Kidney tubule cell (primary cell): Measurements from ENCODE around the gene MAP2.
"Not testable (repeated sequence)": the region's sequence is repeated elsewhere in the genome, so short reads cannot be mapped to it uniquely, and the experiment has no call there.

Experiments
- DNase-seq: peaks from one replicate; pipeline ENCODE4 v3.0.0-alpha.2; 2018; ENCODE audit warnings: low spot score

Gene MAP2

DNA sequence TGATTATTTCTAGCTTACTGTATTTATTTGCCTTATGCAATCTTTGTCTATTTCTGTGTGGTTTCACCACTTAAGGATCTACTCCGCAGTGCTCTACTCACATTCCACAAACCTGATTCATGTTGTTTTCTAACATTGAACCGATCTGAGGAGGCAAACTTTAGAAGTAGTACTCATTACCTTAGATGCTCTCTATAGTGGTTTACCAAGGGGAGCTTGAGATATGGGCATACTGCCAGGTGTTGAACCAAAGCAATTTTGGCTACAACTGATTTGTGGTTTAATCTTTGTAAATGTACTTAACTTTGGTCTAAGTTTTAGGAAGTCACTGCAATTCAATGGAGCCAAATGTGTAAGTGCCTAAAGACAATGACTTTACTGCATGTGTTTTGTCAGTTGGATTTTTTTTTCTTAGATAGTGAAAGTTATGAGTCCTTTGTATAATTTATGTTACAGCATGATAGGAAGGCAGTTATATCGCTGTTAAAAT, 50.1 kb downstream of the MAP2 start:
- peak; percentile 86 for DNase-seq

DNA sequence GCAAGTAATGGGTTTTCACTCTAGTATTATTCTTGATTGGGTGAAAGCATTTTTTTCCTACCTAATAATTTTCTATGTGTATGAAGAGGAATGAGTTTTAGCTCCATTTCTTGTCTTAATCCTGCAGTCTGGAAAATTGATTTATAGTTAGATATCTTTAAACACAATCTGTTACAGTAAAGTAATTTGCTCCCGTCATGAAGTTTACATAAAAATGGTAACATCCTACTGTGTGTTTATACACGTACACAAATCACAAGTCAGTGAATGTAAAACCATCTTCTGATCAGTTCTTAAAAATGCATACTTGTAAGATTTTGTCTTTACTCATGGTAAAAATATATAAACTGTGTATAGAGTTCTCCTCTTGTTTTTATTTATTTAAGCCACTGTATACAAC, 51.1 kb downstream of the MAP2 start:
- DNase-seq: no peak

DNA sequence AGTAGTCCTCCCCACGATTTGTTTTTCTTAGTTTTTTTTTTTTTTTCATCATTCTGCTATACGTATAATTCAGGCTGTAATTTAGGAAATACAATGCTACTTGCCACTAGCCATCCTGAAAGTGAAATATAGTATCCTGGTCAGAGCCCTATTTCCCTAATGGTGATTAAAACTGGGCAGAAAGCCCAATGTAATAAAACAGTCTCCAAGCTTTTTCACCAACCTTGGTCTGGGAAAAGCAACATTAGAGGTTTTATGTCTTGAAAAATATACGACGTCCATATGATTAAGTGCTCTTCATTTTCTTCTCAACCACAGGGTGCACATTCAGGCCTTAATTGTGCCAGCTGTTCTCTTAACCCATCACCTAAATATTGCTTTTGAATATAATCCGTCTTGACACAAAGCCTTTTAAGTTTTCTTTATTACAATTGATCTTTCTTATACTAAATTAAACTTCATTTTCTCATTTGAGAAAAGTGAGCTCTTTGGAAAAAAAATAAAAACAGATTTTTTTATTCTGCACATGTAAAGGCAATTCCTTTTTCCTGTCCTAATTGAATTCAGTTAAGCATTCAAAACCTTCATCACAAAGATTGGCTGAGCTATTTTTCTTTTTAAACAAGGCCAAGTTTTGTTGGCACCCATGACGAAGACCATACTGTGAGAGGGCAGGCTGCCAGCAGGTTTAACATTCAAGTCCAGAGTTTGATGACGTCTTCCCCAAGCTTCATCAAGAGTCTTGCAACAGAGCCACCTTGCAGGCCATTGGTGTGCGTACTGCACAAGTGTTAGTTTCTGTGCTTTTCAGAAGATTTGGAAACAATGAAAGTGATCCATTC, 52.7 kb downstream of the MAP2 start:
- peak; percentile 26 for DNase-seq

DNA sequence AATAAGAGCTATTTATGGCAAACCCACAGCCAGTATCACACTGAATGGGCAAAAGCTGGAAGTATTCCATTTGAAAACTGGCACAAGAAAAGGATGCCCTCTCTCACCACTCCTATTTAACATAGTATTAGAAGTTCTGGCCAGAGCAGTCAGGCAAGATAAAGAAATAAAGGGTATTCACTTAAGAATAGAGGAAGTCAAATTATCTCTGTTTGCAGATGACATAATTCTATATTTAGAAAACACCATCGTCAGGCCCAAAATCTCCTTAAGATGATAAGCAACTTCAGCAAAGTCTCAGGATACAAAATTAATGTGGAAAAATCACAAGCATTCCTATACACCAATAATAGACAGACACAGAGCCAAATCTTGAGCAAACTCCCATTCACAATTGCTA, 68.4 kb downstream of the MAP2 start:
- DNase-seq: not testable (repeated sequence)

DNA sequence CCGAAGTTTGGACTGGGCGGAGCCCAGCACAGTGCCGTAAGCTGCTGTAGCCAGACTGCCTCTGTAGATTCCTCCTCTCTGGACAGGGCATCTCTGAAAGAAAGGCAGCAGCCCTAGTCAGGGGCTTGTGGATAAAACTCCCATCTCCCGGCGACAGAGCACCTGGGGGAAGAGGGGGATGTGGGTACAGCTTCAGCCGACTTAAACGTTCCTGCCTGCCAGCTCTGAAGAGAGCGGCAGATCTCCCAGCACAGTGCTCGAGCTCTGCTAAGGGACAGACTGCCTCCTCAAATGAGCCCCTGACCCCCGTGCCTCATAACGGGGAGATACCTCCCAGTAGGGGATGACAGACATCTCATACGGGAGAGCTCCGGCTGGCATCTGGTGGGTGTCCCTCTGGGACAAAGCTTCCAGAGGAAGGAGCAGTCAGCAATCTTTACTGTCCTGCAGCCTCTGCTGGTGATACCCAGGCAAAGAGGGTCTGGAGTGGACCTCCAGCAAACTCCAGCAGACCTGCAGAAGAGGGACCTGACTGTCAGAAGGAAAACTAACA, 71.3 kb downstream of the MAP2 start:
- DNase-seq: not testable (repeated sequence)

DNA sequence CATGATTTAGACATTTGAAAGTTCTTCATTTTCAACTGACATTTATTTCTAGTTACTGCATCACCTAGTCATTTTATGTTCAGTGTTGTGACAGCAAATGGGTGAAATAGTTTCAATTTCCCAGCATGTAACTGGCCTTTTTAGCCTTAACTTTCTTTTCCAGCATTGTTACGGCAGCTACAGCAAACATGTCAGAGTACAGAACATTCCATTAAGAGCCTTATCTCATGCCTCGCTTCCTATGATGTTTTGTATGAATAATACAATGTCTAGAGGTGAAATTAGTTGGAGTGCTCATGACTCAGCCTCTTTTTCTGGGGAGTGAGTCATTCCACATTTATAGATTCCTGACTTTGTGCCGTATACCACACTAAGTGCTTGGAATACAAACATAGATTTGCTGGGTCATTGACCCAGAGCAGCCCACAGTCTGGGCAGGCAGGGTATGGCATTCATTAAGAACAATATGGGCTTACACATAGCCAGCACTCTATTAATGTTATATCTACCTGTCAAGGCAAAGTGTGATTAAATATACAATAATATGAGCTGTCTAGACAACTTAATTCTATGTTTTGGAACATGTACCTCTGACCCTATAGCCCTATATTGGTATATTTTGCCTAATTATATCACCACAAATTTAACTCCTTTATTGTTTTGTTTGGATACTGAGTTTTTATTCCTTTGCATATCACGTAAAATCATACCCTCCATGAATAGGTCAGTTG, 72.2 kb downstream of the MAP2 start:
- peak; percentile 98 for DNase-seq

DNA sequence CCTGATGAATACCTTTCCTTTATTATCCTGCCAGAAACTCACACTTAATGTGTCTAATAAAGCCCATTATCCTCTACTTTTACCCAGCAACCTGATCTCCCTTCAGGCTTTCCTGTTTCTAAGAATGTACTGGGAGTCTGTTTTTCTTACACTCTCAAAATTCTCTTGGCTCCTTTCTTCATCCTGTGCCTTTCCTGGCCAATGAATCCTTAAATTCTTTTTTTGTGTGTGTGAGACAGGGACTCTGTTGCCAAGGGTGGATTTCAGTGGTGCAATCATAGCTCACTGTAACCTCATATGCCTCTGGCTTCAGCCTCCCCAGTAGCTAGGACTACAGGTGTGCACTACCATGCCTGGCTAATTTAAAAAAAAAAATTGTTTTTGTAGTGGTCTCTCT, 72.7 kb downstream of the MAP2 start:
- DNase-seq: peak; percentile 28

DNA sequence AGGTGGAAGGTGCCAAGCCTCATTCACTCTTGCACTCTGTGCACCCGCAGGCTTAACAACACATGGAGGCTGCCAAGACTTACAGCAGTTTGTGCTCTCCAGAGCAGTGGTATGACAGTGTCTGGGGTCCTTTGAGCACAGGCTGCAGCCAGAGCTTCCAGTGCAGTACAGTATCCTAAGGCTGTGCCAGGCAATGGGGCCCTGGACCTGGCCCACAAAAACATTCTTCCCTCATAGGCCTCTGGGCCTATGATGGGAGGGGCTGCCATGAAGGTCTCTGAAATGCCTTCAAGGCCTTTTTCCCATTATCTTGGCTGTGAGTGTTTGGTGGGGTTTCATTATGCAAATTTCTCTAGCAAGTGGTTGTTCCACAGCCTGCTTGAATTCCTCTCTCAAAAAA, 74.8 kb downstream of the MAP2 start:
- DNase-seq: no peak

DNA sequence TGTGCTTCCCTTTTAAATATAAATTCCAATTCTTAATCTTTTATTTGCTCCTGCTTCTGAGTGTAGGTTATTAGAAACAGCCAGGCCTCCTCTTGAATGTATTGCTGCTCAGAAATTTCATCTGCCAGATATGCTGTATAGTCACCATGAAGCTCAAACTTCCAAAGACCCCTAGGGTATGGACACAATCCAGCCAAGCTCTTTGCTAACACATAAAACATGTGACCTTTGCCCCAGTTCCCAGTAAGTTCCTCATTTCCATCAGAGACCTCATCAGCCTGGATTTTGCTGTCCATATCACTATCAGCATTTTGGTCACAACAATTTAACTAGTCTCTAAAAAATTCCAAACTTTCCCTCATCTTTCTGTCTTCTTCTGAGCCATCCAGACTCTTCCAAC, 75.2 kb downstream of the MAP2 start:
- peak; percentile 33 for DNase-seq

DNA sequence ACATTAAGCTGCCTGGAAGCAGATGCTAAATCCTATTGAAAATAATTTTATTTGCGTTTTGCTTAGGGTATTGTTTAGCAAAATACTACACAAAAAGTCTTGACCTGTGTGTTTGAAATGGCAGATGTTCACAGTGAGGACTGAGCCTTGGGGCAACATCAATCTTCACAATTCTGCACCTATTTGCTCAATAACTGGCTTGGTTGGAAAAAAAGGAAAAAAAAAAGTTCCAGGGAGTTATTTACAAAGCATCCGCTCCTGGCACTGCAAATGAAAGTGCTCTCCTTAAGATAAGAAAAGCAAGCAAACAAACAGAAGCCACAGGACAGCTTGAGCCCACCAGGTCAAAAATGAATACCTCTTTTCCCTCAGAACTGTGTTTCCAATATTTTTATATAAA, 77.7 kb downstream of the MAP2 start:
- DNase-seq: no peak

DNA sequence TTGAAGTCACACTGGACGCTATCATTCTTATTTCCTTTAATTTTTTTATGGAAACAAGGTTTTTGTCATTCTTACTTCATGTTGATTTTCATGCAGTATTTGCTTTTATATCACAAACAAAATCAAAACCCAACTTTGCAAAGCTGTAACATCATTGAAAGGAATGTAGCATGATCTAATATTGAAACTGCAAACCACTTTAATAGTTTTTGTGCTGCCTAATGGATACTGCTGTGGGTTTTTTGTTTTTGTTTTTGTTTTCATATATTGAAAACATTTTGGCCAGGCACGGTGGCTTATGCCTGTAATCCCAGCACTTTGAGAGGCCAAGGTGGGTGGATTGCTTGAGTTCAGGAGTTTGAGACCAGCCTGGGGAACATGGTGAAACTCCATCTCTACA, 81.6 kb downstream of the MAP2 start:
- DNase-seq: no peak

DNA sequence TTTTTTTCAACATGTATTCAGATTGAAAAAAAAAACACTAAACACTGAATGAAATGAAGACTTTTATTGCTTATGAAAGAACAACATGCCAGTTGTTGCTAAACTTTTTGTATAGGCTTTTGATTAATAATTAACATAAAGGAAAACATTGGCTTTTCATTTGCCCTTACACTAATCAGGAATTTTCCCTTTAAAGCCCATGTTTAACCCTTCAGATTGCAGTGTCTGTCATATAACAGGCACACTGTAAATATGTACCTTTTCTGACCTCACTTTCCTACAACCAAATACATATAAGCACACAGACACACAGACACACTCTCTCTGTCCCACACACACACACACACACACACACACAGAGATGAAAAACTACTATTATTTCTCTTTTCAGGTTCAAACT, 84.4 kb downstream of the MAP2 start:
- no peak for DNase-seq

DNA sequence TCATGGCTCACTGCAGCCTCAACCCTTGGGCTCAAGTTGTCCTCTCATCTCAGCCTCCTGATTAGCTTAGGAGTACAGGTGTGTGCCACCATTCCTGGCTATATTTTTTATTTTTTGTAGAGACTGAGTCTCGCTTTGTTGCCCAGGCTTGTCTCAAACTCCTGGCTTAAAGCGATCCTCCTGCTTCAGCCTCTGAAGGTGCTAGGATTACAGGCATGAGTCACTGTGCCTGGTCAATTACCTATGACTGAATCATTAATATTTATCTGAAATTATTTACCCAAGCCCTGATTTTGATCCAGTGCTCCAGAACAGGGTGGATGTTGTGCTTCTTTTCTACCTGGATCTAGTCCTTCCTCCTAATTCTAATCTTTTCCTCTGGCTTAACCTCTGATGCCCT, 87.8 kb downstream of the MAP2 start:
- DNase-seq: peak; percentile 30

DNA sequence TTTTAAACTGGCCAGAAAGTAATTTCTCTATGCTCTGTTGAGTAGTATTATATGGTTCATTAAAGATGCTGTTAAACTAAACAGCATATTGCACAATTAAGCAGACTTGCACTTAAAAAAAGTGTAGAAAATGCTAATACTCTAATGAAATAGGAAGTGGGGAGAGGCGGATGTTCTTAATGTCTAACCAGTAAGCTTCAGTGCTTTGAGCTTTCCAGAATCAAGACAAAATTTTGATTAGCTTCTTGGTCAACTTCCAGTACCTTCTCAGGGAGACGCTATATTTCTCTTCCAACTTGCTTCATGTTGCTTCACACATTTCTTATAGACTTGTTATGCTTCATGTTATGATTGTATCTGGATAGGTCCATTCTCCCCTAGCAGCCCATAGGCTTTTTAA, 89.1 kb downstream of the MAP2 start:
- DNase-seq: no peak

DNA sequence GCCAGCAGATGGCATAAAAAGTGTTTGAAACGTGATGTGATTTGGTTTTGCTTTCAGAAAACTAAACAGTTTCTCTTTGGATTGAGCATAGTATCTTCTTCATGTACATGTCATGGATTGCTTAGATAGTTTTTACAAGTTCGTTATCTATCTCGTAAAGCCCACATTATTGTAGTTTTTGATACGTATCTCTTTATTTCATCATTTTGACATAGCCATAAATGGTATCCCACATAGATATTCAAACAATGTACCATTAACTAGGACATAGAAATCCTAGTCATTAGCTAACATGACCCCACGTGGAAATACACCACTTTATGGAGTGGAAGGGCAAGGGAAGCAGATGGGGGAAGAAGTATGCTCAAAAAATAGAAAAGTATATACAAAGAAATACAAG, 93.6 kb downstream of the MAP2 start:
- DNase-seq: no peak

DNA sequence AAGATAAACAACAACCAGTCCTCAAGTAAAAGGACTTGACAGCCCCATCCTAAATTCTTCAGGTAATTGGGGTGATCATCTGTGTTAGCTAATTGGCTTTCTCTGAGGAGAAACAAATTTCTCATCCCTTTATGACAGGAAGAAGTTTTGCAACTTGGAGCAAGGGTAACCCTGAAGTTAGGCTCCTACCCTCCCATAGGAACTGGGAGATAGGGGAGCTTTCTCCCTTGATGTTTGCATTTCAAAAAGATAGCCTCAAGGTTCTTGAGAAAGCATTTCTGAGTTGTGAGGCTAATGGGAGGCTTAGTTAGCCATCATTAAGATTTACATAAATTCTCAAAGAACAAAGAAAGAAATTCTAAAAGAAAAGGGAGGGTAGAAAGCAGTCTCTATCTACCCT, 95.4 kb downstream of the MAP2 start:
- no peak for DNase-seq

DNA sequence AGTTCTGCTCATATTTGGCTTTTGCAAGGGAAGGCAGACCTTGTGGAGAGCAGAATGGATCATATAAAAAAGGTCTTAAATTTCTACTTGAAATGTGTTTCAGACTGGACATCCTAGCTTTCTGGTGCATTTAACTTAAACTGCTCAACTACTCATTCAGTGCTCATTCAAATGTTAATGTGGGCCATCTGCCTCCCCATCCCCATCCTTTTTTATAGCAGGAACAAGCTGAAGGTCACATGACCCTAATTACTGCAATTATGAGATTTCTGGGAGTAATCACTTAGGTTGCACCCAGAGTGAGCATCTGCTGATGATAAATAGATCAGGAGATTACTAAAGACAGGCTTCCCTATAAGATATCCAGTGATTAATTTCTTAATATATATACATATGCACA, 96.1 kb downstream of the MAP2 start:
- DNase-seq: no peak

DNA sequence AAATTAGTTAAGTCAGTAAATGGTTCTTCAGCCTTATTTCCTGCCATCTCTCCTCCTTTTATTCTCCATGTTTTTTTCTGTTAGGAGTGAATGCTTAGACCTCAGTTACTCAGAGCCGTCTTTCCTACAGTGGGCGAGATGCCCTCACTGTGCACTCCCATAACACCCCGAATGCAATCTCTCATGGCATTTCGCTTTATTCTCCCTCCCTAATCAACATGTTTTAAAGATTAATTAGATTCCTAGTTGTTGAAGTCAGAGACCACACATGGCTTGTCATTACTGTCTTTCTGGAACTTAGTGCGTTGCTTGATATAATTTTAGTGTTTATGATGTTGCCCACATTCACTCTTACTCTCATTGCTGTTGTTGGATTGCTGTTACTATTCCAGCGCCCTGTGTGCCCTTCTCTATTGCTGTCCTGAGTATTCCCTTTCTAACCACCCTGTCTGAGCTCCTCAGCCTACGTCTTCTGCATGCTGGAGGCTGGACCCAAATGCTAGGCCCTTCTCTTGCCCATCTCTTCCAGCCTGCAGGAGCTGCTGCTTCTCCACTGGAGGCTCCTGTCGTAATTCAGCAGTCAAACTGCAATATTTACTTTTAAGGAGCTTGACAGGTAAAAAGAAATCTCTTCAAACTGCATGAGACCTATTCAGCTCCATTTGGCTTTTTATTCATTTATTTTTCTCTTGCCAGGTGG, 99.3 kb downstream of the MAP2 start:
- DNase-seq: no peak

DNA sequence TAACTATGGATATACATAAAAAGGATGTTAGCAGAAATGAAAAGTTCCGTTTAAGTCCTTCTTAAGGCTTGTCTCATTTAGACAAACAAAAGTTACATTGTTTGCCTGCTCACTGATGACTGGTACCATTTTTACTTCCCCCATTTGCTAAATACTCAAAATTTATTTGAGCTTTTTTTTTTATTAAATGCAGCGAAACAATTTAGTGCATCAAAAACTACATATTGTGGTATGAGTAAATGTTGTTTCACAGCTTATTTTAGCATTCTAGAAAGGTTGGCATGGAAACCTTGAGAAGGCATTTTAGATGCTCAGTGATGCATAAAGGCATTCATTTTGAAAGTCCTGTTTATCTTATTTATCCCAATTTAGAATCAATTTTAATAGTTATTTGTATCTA, 100.0 kb downstream of the MAP2 start:
- peak; percentile 49 for DNase-seq

DNA sequence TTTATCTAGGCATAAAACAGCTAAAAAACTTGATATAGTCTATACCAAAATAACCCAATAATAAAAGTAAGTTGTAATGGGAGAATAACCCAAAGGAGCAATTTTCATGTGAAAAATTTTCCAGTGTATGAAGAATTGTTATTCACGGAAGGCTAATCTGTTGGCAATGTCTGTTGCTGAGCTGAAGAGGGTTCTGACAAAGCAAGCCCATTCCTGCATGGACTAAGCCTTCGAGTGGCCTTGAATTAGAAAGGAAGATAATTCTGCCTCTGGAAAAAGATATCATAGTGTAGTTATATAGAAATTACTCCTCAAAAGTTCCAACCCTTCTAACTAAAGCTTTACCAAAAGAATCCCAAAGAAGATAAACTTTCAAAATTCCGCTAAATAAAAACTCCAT, 101.5 kb downstream of the MAP2 start:
- DNase-seq: peak; percentile 4

DNA sequence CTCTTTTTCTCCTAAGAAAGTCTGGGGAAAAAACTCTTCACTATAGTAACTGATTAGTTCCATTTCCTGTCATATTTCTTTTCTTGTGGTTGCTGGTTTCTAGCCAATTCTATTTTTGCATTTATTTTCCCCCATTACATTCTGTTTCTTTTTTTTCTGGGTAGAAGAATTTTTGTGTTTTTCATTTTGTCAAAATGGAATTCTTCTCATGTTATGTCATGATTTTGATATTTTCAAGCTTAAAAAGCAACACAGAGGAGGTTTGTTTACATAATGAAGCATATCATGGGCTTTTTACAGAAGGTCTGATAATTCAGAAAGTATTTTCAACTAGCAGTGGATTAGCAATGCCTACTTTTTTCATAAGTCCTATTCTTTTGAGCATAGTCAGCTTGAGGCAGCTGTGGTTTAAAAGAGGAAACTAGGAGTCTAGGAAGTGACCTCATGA, 102.0 kb downstream of the MAP2 start:
- peak; percentile 77 for DNase-seq

DNA sequence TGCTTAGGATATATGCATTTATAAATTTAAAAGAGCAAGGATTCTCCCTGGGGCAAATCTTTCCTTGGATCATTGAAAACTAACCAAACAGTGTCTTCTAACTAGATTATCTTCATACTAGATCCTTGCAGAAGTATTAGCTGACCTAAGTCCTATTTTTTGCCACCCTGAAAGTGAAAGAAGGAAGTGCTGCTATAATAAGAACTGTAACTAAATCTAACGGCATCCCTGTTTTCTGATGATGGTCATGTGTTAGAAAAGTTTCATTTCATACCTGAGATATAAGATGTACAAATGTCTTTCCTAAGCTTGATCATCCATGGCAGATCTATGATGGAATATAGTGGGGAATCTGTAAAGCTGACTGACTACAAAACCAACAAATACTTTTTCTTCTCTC, 102.7 kb downstream of the MAP2 start:
- DNase-seq: peak; percentile 47
